ENCODE measurements around the gene TFDP3. TPM values are rescaled to one million over a fixed set of nuclear protein-coding genes. Genes with fewer than 3 reads are reported as not detected.

Gene TFDP3
- total RNA-seq, 4 donors from 2014 or later = not detected

DNA sequence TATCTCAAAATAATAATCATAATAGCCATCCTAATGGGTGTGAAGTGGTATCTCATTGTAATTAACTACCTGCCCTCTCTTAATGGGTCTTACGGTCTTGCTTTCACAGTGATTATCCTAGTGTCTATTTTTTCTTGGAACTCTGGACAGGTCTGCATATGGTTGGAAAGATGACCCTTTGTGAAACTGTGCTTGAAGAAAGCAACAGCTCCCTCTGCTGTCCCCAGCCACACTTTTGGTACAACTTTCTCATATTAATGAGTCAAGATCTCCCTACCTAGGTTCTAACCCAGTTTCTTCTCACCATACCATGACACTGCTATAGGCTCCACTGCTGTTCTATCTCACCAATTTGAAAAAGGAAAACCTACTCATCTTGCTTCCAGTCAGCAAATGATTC, 2.4 kb downstream of the TFDP3 start:
- no peaks in the 10 kb centered on the region for H3K36me3 ChIP-seq
- in situ Hi-C loops (cut with MboI; ENCODE audit: low pct_ligation_motif_present in 1 of 4, low pct_unique_long_range_greater_than_20kb in 1 of 4, low sequenced_read_pairs in 3 of 4) = no loop called here
- intact Hi-C loops (cut with DNase I; ENCODE audit: low total_unique reads) = no loop called here
- 89% methylated on average over 1 of the region's 1 CpG; no CpG with 5 or more reads in 1 of the 2 donors for WGBS, 2 donors (ENCODE audit: low coverage in 1 of 2)
- DNase-seq = peak; percentile 11
- no peaks in the 10 kb centered on the region for H3K27me3 ChIP-seq
- no peak overlapping the region for H3K4me3 ChIP-seq
- no peak overlapping the region for H3K27ac ChIP-seq
- H3K4me1 ChIP-seq = no peaks in the 10 kb centered on the region
- no peak for TF ChIP-seq POLR2A (IDR thresholded peaks at IDR 0.05)
- TF ChIP-seq, protein P1, sequence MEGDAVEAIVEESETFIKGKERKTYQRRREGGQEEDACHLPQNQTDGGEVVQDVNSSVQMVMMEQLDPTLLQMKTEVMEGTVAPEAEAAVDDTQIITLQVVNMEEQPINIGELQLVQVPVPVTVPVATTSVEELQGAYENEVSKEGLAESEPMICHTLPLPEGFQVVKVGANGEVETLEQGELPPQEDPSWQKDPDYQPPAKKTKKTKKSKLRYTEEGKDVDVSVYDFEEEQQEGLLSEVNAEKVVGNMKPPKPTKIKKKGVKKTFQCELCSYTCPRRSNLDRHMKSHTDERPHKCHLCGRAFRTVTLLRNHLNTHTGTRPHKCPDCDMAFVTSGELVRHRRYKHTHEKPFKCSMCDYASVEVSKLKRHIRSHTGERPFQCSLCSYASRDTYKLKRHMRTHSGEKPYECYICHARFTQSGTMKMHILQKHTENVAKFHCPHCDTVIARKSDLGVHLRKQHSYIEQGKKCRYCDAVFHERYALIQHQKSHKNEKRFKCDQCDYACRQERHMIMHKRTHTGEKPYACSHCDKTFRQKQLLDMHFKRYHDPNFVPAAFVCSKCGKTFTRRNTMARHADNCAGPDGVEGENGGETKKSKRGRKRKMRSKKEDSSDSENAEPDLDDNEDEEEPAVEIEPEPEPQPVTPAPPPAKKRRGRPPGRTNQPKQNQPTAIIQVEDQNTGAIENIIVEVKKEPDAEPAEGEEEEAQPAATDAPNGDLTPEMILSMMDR (IDR thresholded peaks at IDR 0.05) = peak in 1 of 5 experiments; percentile 21
- no peaks in the 10 kb centered on the region for H3K9me3 ChIP-seq

DNA sequence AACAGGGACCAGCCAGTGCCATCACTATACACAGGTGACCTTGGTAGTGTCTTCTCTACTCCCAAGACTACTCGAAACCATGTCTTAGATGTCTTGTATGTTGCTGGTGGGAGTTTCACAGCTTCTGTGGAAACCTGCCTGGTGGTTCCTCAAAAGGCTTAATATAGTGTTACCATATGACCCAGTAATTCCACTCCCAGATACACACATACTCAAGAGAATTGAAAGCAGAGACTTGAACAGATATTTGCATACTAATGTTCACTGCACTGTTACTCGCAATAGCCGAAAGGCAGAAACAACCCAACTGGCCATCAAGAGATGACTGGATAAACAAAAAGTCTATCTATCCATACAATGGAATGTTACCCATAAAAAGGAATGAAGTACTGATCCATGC, 3.1 kb downstream of the TFDP3 start:
- WGBS, 2 donors (ENCODE audit: low coverage in 1 of 2) = 67% methylated on average over 3 of the region's 3 CpGs; no CpG with 5 or more reads in 1 of the 2 donors
- in situ Hi-C loops (cut with MboI; ENCODE audit: low pct_ligation_motif_present in 1 of 4, low pct_unique_long_range_greater_than_20kb in 1 of 4, low sequenced_read_pairs in 3 of 4) = no loop called here
- no peak overlapping the region for H3K27ac ChIP-seq
- H3K4me1 ChIP-seq = no peaks in the 10 kb centered on the region
- intact Hi-C loops (cut with DNase I; ENCODE audit: low total_unique reads) = no loop called here
- TF ChIP-seq POLR2A (IDR thresholded peaks at IDR 0.05) (no peak), POLR2AphosphoS5 (IDR thresholded peaks at IDR 0.05) (no peak)
- TF ChIP-seq, protein P1 (IDR thresholded peaks at IDR 0.05) = no peak
- H3K9me3 ChIP-seq = no peaks in the 10 kb centered on the region
- no peak overlapping the region for H3K4me3 ChIP-seq
- H3K27me3 ChIP-seq = no peaks in the 10 kb centered on the region
- no peaks in the 10 kb centered on the region for H3K36me3 ChIP-seq
- DNase-seq = no peak

DNA sequence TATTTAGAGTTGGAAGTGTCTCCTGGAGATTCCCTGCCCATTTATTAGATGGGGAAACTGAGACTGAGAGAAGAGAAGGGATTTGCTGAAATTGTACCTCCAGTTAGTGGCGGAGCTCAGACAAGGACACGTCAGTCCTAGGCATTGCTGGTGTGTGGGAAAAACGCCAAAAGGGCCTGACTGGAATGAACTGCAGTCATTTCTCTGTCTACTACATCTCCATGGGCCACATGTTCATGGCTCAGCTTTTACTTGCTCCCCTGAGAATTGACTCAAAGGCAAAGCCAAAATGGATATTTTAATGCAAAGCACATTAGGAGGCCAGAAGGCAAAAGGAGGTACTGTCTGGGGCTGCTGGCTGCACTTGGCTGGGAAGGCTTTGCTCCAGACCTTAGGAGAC, 3.9 kb downstream of the TFDP3 start:
- no peaks in the 10 kb centered on the region for H3K4me1 ChIP-seq
- TF ChIP-seq, protein P1 (IDR thresholded peaks at IDR 0.05) = no peak
- TF ChIP-seq EP300 (IDR thresholded peaks at IDR 0.05; ENCODE audit: low read depth) (no peak), POLR2A (IDR thresholded peaks at IDR 0.05) (no peak), POLR2AphosphoS5 (IDR thresholded peaks at IDR 0.05) (no peak)
- WGBS, 2 donors (ENCODE audit: low coverage in 1 of 2) = 61% methylated on average over 3 of the region's 3 CpGs; no CpG with 5 or more reads in 1 of the 2 donors
- H3K4me3 ChIP-seq = no peak overlapping the region
- in situ Hi-C loops (cut with MboI; ENCODE audit: low pct_ligation_motif_present in 1 of 4, low pct_unique_long_range_greater_than_20kb in 1 of 4, low sequenced_read_pairs in 3 of 4) = no loop called here
- H3K27ac ChIP-seq = no peak overlapping the region
- no peaks in the 10 kb centered on the region for H3K27me3 ChIP-seq
- DNase-seq = no peak
- no peaks in the 10 kb centered on the region for H3K9me3 ChIP-seq
- no peaks in the 10 kb centered on the region for H3K36me3 ChIP-seq
- intact Hi-C loops (cut with DNase I; ENCODE audit: low total_unique reads) = no loop called here

DNA sequence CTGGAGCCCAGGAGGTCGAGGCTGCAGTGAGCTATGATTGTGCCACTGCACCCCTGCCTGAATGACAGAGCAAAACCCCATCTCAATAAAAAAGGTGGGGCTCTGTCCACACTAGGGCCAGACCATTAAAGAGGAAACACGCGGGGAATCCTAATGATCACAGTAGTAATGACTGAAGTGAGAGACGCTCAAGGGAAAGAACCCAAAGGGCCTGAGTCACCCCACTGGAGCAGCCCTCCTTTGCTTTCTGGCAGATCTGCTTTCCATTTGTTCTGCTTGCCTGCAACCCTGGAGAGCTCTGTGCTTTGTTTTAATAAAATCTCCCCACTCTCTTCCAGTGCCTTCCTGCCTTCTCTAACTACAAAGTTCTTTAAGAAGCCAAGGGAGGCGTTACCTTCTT, 5.0 kb downstream of the TFDP3 start:
- intact Hi-C loops (cut with DNase I; ENCODE audit: low total_unique reads) = no loop called here
- no peaks in the 10 kb centered on the region for H3K27me3 ChIP-seq
- TF ChIP-seq POLR2A (IDR thresholded peaks at IDR 0.05) = no peak
- TF ChIP-seq POLR2AphosphoS5 (IDR thresholded peaks at IDR 0.05) = no peak
- TF ChIP-seq EP300 (IDR thresholded peaks at IDR 0.05; ENCODE audit: low read depth) = no peak
- TF ChIP-seq, protein P1 (IDR thresholded peaks at IDR 0.05) = no peak
- no peak overlapping the region for H3K4me3 ChIP-seq
- no peaks in the 10 kb centered on the region for H3K9me3 ChIP-seq
- 75% methylated on average over 5 of the region's 5 CpGs; no CpG with 5 or more reads in 1 of the 2 donors for WGBS, 2 donors (ENCODE audit: low coverage in 1 of 2)
- H3K27ac ChIP-seq = no peak overlapping the region
- DNase-seq = no peak
- in situ Hi-C loops (cut with MboI; ENCODE audit: low pct_ligation_motif_present in 1 of 4, low pct_unique_long_range_greater_than_20kb in 1 of 4, low sequenced_read_pairs in 3 of 4) = no loop called here
- no peaks in the 10 kb centered on the region for H3K36me3 ChIP-seq
- H3K4me1 ChIP-seq = no peaks in the 10 kb centered on the region
